ENCODE measurements around the gene ZXDC.

Gene ZXDC

DNA sequence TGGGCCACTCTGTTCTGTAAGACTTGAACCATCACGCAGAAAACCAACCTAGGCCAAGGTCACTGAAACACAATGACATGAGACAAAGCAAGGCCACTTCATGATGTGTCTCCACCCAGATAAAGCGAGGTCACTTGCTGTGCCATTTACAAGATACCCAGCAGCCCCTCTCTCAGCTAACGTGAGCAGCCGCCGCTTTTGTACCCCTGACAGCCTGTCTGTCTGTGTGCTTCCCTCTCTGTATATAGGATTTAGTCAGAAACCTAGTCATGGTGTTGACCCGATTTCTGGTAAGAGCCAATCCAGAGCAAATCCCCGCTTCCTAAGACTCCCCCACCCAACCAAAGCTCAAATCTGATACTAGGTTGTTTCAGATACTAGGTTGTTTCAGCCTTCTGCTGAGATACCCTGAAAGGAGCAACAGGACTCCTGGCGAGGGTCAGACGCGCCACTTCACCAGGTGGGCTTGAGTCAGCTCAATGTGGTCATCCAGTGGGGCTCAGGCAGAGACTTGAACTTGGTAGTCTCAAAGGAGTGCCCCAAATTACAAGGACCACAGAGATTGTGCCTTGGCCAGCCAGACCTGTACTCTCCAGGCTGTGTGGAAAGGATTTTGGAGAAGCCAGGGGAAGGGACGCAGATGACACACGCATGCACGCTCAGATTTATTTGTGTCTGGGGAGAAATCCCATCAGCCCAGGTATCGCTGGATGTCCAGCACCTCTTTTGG, 3.1 kb upstream of the ZXDC start:
- no peak overlapping the region for H3K27ac ChIP-seq (ENCODE audit: poor library complexity, severe bottlenecking)
- no peak for ATAC-seq (ENCODE audit: low read depth)
- H3K4me3 ChIP-seq (ENCODE audit: severe bottlenecking), result no peak overlapping the region
- DNase-seq (ENCODE audit: low spot score), result peak; percentile 21
- no peak for TF ChIP-seq CTCF (IDR thresholded peaks at IDR 0.05; ENCODE audit: poor library complexity, severe bottlenecking)
- H3K9me3 ChIP-seq (ENCODE audit: severe bottlenecking), result no peaks in the 10 kb centered on the region
- H3K4me1 ChIP-seq (ENCODE audit: insufficient read depth, poor library complexity, severe bottlenecking), result peaks cover under 1% of the 10 kb centered on the region
- H3K36me3 ChIP-seq (ENCODE audit: low read depth), result peaks cover 3% of the 10 kb centered on the region; the same call in 1 of the 2 replicates
- no peaks in the 10 kb centered on the region for H3K27me3 ChIP-seq (ENCODE audit: insufficient read depth, poor library complexity, severe bottlenecking)

DNA sequence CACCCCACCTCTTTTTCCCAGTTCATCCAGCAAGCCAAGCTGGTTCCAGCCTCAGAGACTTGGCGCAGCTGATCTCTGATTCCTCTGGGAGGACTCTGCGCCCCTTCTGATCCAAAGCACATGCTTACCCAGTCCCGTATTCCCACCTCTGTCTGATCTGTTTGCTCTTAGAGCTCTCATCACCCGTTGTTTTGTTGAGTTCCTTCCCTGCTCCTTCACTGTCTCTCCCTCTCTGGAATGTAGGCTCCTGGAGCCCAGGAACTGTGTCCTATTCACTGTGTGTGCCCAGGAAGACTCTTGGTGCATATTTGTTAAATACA, 1.3 kb upstream of the ZXDC start:
- TF ChIP-seq CTCF (IDR thresholded peaks at IDR 0.05; ENCODE audit: poor library complexity, severe bottlenecking), result no peak
- H3K4me3 ChIP-seq (ENCODE audit: severe bottlenecking), result no peak overlapping the region
- peaks cover 13% of the 10 kb centered on the region for H3K4me1 ChIP-seq (ENCODE audit: insufficient read depth, poor library complexity, severe bottlenecking)
- no peaks in the 10 kb centered on the region for H3K9me3 ChIP-seq (ENCODE audit: severe bottlenecking)
- DNase-seq (ENCODE audit: low spot score) (no peak), ATAC-seq (ENCODE audit: low read depth) (no peak)
- no peaks in the 10 kb centered on the region for H3K27me3 ChIP-seq (ENCODE audit: insufficient read depth, poor library complexity, severe bottlenecking)
- no peak overlapping the region for H3K27ac ChIP-seq (ENCODE audit: poor library complexity, severe bottlenecking)
- H3K36me3 ChIP-seq (ENCODE audit: low read depth), result peaks cover 9% of the 10 kb centered on the region

DNA sequence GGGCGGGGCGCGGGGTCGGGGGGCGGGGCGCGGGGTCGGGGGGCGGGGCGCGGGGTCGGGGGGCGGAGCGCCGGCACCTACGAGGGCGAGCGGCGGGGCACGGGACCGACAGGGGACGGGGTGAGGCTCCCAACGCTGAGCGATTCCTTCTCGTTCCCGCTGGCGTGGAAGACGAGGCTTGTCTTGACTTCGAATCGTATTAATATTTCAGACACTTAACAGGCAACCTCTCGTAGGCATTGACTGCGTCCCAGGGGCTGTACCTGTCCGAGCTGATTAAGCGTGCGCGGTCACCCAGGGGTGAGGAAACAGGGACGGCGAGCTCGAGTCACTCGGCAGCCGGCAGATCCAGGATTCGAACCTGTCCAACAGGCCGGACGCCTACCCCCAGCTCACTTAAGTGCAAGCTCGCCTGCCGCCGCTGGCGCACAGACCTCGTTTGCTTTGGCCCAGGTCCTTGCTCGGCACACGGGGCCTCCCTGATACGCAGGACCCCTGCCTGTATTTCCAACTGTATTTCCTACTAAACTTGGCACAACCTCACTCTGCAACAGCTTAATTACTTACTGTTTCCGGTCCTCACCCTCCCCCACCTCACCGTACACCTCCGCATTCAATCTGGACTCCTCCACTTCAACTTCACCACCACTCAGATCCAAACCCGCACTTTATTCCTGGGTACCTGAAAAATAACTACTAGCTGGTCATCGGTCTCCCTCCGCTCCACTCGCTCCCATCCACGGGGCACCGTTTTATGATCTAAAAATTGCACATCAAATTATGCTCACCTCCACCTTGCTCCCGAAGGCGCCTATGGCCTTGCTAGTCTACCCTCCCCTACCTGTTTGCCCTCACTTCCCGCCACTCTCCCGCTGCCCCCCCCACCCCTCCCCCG, 722 bp upstream of the ZXDC start:
- peak; percentile 74 for DNase-seq (ENCODE audit: low spot score)

DNA sequence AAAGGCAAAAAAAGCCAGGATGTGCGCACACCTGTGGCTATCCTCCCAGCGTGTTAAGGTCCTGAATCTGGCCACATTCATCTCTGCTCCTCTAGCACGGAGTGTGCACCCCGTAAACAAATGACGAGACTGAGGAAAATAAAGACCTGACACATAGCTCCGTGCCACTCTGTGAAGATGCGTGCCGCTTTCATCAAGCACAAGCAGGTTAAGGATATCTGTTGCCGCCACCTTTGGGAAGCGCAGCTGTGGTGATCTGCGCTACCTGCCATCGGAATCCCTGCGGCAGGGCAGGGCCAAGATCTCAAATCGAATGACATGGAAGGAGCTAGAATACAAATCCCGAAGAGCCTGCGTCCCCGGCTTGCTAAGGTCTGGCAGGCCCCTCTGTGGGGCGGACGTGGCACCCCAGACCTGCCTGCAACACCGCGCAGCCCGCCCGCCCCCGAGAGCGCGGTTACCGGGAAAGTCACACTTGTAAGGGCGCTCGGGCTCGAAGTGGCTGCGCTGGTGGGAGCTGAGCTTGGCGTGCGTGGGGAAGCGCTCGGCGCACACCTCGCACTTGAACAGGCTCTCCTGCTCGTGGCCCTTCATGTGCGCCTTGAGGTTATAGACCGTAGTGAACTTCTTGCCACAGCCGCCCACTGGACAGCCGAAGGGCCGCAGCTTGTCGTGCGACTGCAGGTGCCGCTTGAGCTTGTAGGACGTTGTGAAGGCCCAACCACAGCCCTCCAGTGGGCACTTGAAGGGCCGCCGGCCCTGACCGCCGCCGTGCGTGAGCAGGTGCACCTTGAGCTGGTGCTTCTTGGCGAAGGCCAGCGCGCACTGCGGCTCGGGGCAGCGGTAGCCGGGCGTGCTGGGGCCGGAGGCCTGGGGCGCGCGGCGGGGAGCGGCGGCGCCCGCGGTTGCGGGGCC, 936 bp downstream of the ZXDC start:
- peak; percentile 55 for DNase-seq (ENCODE audit: low spot score)
- peak overlapping the region; percentile 99 for H3K4me3 ChIP-seq (ENCODE audit: severe bottlenecking)
- H3K4me1 ChIP-seq (ENCODE audit: insufficient read depth, poor library complexity, severe bottlenecking), result peaks cover 17% of the 10 kb centered on the region
- peak; percentile 3; the same call in 1 of the 3 replicates for ATAC-seq (ENCODE audit: low read depth)
- H3K27ac ChIP-seq (ENCODE audit: poor library complexity, severe bottlenecking), result peak overlapping the region; percentile 64
- H3K36me3 ChIP-seq (ENCODE audit: low read depth), result peaks cover 32% of the 10 kb centered on the region
- no peaks in the 10 kb centered on the region for H3K27me3 ChIP-seq (ENCODE audit: insufficient read depth, poor library complexity, severe bottlenecking)
- TF ChIP-seq CTCF (IDR thresholded peaks at IDR 0.05; ENCODE audit: poor library complexity, severe bottlenecking), result no peak
- no peaks in the 10 kb centered on the region for H3K9me3 ChIP-seq (ENCODE audit: severe bottlenecking)

More for the DNA sequence above, 722 bp upstream of the ZXDC start:
- TF ChIP-seq CTCF (IDR thresholded peaks at IDR 0.05; ENCODE audit: poor library complexity, severe bottlenecking), result no peak
- peaks cover 17% of the 10 kb centered on the region for H3K4me1 ChIP-seq (ENCODE audit: insufficient read depth, poor library complexity, severe bottlenecking)
- H3K36me3 ChIP-seq (ENCODE audit: low read depth), result peaks cover 16% of the 10 kb centered on the region
- no peaks in the 10 kb centered on the region for H3K9me3 ChIP-seq (ENCODE audit: severe bottlenecking)
- peak overlapping the region; percentile 43 for H3K4me3 ChIP-seq (ENCODE audit: severe bottlenecking)
- peak overlapping the region; percentile 64 for H3K27ac ChIP-seq (ENCODE audit: poor library complexity, severe bottlenecking)
- no peaks in the 10 kb centered on the region for H3K27me3 ChIP-seq (ENCODE audit: insufficient read depth, poor library complexity, severe bottlenecking)
- peak; percentile 9 for ATAC-seq (ENCODE audit: low read depth)

Measured in RWPE2 (cell line).